Islet precursor cell (in vitro differentiated cells): Measurements from ENCODE around the gene UNG.
"Not testable (repeated sequence)": the region's sequence is repeated elsewhere in the genome, so short reads cannot be mapped to it uniquely, and the experiment has no call there.

Experiments
- DNase-seq: peaks from one replicate; pipeline ENCODE4 v3.0.0-alpha.2; 2018

Gene UNG

DNA sequence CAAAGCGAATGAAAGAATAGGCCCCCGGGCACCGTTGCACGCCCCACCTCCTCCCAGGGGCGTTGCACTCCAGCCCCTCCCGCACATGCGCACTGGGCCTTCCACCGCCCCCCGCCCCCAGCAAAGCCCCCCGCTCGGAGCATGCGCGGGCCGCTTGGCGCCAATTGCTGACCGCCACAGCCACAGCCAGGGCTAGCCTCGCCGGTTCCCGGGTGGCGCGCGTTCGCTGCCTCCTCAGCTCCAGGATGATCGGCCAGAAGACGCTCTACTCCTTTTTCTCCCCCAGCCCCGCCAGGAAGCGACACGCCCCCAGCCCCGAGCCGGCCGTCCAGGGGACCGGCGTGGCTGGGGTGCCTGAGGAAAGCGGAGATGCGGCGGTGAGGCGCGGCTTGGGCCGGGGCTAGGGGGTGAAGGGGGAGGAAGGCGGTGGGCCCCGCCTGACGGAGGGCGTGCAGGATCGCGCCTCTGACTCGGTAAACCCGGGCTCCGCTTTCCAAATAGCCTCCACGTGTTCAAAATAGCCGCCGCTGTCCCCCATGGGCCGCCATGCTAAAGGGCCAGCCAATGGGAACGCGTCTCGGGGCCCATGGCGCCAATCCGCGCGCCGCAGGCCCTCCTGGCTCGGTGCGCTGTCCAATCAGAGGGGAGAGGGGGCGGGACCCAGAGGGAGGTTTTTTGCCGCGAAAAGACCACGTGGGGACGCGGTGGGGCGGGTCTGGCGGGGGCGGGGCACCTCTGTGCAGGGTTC lies at the start of gene UNG:
Gene UNG, plus strand, starts transcription at position 163 of the 748 bp plus-strand sequence. Its CDS starts 83 bp downstream, at position 246.
- peak; percentile 99 for DNase-seq

DNA sequence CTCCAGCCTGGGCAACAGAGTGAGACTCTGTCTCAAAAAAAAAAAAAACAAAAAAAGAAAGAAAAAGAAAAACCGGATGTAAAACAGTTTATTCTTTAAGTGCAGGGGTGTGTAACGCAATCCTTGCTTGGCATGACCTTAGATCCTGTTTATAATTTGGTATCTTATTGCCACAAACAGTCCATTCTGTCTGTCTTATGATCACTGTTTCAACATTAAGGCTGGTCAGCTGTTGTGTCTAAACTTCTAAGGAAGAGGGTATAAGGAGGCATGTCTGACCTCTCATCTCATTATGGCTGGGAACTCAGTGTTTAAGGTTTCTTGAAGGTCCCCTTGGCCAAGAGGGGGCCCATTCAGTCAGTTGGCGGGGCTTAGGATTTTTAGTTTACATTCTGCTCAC lies 48.7 kb upstream of the UNG start:
- not testable (repeated sequence) for DNase-seq

DNA sequence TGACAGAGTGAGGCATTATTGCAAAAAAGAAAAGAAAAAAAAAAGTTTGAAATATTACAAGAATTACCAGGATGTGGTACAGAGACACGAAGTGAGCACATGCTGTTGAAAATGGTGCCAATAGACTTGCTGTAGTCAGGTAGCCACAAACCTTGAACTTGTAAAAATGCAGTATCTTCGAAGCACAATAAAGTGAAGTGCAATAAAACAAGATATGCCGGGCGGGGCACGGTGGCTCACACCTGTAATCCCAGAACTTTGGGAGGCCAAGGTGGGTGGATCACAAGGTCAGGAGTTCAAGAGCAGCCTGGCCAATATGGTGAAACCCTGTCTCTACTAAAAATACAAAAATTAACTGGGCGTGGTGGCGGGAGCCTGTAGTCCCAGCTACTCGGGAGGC lies 47.6 kb upstream of the UNG start:
- DNase-seq = not testable (repeated sequence)

DNA sequence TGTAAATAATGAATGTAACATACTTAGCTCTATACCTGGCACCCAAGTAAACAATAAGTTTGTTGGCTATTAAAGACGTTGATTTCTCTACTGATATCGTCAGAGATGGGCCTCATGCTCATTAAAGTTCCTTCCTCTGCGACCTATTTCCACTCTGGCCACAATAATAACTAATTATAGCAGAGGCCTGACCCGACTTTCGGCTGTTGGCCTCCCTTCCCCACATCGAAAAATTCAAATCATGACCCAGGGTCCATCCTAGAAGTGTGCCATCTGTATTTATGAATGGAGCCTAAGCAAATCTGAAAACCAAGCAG lies 45.3 kb upstream of the UNG start:
- DNase-seq = no peak

DNA sequence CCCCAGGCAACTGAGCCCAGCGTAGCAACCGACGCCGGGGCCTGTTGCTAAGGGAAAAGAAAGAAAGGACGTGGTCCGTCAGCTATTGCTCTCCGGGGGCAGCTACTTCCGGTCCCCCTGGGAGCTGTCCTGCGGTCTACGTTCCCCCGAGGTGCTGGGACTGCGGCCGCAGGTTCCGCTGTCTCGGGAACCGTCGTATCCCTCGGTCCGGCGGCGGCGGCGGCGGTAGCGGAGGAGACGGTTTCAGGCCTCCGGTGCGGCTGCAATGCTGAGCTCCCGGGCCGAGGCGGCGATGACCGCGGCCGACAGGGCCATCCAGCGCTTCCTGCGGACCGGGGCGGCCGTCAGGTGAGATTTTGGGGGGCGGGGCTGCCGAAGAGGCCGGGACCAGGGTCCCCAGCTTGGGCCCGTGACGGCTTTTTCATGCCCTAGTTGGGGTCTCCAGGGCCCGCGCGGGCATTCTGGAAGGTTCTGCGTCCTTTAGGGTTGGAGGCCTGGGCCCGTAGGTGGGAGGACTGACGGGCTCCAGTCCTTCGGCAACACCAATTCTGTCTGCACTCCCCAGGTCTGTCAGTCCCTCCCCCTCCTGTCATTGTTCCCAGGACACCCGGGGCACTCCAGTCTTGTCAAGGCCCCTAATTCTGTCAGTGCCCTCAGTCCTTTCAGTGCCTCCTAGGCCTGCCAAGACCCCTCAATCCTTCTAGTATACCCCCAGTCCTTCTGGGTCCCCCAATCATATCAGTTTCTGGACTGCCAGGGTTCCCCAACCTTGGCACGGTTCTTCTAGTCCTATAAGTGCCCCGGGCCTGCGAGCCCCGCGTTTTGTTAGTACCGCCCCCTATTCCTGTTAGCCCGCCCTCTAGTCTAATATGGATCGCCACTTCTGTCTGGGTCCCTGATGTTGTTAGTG lies 44.7 kb upstream of the UNG start, which contains the start of gene USP30:
Gene USP30, plus strand, starts transcription at position 163 of the 910 bp plus-strand sequence. Its CDS starts 103 bp downstream, at position 266.
- peak; percentile 95 for DNase-seq

DNA sequence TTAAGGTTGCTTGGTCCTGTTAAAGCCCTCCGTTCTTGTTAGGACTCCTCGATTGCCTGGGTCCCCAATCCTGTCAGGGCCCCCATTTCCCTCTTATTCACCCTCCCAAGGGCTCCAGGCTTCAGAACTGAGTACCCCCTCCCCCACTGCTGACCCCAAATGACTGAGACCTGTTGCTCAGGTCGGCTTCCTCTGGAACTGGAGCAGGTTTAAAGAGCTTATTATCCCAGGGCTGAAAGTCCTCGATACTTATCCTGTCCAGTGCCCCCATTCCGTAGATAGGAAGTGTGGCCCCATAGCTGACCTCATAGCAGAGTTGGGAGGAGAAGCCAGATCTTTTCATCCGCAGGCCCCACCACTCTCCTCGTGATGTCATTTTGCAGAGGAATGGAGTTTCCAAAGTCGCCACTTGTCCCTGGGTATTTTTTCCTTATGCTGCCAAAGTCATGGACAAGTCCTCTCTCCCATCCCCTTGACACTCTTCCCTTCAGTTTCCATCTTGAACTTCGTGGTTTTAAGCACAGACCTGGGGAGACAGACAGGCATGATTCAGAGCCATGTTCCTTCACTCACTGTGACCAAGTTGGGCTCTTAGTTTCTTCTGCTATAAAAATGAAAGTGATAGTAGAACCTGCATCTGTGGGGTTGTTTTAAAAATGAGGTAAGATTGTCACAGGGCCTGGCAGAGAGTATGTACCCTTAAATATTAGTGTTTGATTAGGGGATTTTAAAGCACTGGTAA lies 43.8 kb upstream of the UNG start:
- DNase-seq = no peak

DNA sequence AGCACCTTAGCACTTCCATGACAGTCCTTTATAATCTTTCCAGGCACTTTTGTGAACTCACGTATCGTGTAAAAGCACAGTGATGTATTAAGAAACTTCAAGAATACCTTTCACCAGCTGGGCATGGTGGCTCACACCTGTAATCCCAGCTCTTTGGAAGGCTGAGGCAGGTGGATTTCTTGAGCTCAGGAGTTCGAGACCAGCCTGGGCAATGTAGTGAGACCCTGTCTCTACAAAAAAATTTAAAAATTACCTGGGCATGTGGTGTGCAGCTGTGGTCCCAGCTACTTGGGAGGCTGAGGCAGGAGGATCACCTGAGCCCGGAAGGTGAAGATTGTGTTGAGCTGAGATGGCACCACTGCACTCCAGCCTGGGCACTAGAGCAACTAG lies 43.3 kb upstream of the UNG start:
- not testable (repeated sequence) for DNase-seq

DNA sequence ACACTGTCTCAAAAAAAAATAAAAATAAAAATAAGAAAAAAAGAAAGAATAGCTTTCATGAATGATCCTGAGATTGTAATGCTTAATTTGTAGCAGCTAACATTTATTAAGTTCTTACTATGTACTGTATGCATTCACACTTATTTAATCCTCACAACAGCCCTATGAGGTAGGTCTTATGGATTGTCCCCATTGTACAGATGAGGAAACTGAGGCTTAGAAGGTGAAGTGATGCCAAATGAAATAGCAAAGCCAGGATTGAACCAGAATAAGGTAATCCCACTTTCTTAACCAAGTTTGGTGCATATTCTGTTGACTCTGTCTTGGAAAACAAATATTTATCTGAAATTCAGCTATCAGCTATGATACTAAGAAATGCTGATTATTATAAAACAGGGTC lies 42.9 kb upstream of the UNG start:
- DNase-seq = no peak

DNA sequence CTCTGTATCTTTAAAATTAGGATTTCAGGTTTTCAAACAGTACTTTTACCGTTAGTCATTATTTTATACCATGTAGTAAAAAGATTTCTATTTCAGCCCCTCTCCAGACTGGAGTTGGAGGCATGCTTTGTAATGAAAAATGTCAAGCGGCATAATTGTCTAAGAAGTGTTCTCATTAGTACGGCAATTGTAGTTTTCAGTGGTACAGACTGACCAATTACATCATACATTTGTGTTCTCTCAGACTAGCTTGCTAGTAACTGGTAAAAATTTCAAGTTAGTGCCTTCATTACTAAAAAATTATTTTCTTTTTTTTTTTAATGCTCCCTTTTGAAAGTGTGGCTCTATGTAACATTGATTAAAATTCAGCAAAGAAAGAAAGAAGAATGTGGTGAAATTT lies 40.5 kb upstream of the UNG start:
- no peak for DNase-seq

DNA sequence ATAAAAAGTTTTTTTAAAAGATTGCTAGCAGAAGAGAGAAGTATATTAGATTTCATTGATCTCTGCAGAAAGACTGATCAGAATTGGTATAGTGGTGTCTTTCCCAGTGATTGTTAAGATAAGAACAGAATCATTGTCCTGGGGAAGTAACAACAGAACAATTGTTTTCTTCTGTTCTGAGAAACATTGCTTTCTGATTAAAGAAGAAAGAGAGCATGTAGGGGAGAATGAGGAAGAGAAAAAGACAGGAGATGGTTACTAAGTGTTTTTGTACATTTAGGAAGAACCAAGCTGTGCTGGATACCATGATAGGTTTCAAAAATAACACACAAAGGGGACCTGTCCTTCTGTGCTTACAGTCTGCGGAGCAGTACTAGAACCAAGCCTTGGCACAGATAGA lies 40.0 kb upstream of the UNG start:
- DNase-seq = no peak

DNA sequence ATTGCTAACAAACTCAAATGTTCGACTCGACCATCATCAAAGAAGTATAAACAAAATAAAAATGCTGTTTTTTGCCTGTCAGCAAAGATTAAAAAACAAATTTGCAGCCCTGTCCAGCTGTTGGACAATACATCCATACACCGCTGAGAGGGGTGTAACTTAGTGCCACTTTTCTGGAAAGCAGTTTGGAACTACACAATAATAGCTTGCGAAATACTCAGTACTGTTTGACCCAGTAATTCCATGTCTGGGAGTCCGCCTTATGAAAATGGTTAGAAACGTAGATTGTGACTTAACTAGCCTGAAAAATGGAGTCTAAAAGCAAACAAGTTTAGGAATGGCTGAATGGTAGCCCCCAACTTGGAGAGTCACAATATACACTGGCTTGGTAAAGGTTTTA lies 38.6 kb upstream of the UNG start:
- no peak for DNase-seq

DNA sequence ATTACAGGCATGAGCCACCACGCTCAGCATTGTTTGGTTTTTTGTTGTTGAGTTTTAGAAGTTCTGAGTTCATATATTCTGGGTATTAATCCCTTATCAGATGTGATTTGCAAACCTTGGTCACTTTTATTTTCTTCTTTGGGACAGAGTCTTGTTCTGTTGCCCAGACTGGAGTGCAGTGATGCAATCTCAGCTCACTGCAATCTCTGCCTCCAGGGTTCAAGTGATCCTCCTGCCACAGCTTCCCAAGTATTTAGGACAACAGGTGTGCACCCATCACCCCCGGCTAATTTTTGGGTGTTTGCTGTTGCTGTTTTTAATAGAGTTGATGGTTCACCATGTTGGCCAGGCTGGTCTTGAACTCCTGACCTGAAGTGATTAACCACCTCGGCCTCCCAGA lies 33.3 kb upstream of the UNG start:
- no peak for DNase-seq

DNA sequence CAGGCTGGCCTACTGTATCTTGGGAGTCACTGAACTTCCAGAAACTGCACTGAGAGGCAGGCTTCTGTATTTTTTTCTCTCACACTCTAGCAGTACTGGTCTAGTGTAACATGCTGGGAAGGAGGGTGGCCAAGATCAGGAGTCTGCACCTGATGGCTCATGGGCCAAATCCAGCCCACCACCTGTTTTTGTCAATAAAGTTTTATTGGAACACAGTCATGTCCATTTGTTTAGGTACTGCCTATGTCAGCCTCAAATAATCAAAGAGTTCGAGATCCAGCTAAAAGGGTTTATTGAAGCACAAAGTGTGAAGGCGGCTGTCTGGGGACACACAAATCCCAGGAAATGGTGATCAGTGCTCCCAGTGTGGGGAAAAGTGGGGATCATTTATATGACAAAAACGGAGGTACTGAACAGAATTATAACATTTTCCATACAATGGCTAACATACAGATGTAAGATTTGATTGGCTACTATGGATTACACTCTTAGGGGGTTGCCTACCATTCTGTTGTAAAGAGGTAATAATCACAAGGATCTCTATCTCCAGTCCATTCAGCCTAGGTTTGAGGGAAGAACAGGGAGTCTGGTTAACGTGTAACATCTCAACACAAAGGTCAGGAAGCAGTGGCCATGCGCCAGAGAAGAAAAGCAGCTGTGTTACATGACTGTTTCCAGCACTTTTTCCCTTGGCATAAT lies 32.1 kb upstream of the UNG start:
- no peak for DNase-seq

DNA sequence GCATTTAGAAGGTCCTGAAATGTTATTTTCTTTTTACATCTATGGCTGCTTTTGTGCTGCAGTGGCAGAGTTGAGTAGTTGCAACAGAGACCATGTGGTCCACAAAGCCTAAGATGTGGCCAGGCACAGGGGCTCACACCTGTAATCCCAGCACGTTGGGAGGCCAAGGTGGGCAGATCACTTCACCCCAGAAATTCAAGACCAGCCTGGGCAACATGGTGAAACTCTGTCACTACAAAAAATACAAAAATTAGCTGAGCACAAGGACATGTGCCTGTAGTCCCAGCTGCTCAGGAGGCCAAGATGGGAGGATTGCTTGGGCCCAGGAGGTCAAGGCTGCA lies 31.6 kb upstream of the UNG start:
- no peak for DNase-seq

DNA sequence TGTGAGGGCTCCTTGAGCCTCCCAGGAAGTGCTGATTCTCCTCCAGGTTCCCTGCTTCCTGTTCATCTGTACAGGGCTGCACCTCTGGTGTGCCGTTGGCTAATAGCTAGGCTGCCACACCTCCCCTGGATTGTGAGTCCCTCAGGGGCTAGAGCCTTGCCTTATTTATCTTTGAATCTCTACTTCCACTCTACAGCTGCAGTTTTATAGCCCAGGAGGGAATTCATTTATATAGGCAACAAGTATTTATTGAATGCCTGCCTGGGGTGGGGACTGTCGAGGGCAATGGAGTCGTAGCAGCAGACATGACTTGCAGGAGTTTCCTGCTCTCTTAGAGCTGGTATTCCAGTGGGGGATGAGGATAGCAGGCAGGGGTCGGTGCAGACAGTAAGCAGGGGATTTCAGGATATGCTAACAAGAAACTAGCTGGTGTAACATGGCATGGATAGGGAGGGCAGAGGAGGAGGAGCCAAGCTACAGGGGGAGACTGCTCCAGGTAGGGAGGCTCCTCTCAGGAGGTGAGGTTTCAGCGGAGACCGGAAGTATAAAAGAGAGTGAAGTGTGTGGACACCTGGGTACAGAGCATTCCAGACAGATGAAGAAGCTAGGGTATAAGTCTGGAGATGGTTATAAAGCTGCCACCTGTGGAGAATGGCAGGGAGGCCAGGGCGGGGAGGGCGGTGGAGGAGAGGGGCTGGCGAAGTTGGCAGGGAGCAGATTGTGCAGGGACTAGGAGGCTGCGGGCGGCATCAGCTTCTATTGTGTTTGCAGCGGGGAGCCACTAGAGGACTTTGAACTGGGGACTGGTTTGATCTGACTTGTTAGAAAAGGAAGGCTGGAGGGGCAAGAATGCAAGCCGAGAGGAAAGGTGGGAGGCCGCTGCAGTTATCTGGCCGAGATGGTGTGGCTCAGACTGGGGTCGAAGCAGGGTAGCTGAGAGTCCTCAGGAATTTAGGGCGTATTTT lies 27.8 kb upstream of the UNG start:
- peak; percentile 66 for DNase-seq

DNA sequence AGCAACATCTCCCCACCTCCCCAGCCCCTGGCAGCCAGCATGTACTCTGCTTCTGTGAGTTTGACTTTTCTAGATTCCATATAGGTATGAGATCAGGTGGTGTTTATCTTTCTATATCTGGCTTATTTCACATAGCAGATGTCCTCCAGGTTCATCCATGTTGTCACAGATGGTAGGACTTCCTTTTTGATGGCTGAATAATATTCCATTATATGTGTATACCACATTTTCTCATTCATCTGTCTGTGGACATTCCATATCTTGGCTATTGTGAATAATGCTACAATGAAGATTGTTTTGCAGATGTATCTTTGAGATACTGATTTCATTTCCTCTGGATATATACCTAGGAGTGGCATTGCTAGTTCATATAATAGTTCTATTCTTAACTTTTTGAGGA lies 22.5 kb upstream of the UNG start:
- DNase-seq = no peak

DNA sequence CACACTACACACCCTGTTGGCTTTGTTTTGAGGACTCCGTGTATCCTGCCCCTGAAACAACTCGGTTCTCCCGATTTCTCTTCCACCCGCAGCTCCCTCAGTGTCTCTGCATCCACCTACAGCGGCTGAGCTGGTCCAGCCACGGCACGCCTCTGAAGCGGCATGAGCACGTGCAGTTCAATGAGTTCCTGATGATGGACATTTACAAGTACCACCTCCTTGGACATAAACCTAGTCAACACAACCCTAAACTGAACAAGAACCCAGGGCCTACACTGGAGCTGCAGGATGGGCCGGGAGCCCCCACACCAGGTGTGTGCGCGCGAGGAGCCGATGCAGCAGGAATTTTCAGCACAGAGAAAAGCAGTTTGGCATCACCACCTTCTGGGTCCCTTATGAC lies 14.6 kb upstream of the UNG start:
- DNase-seq = peak; percentile 45

DNA sequence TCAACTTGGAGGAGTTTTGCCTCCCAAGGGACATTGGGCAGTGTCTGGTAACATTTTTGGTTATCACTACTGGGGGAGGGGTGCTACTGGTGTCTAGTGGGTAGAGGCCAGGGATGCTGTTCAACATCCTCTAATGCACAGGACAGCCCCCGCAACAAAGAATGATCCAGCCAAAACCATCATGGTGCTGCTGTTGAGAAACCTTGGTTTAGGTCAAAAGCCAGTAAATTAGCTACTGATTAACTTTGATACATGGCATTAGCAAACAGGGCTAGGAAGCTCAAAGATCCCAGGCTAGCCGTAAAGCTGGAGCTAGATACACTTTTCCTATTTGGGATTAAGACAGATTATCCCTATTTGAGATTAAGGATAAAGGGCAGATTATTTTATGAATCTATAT lies 13.0 kb upstream of the UNG start:
- DNase-seq = peak; percentile 25

DNA sequence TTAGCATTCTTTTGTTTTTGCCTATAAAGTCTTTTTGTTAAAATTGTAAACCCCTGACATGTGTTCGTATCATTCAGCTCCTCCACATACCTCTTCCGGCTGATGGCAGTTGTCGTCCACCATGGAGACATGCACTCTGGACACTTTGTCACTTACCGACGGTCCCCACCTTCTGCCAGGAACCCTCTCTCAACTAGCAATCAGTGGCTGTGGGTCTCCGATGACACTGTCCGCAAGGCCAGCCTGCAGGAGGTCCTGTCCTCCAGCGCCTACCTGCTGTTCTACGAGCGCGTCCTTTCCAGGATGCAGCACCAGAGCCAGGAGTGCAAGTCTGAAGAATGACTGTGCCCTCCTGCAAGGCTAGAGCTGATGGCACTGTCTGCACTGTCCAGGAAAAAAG lies 11.8 kb upstream of the UNG start:
- DNase-seq = peak; percentile 45

DNA sequence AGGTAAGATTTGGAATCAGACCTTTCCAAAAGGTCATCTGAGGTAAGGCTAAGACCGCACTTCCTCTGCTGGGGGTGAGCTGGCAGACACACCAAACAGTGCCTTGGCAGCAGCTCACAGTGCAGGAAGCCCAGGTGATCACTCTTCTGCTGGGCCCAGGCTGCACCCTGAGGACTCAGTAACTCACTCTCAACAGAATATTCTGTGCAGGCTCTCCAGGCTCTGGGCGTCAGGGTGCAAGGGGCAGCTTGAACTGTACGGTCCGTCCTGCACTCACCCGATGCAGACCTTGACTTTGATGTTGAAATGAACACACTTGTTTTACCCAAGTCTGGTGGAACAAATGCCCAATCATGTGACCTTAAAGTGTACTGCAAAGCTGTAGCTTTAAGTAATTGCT lies 10.1 kb upstream of the UNG start:
- peak; percentile 37 for DNase-seq

DNA sequence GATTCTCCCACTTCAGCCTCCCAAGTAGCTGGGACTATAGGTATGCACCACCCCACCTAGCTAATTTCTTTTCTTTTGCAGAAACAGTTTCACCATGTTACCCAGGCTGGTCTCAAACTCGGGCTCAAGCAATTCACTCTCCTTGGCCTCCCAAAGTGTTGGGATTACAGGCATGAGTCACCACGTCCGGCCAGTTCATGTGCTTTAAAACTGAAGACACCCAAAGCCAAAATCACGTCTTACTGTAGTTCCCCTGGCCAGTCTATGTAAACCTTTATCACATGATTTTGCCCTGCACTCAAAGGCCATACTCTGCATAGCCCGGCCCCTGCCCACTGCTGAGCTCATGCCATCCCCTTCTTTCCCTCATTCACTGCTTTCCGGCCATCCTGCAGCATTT lies 8.6 kb upstream of the UNG start:
- DNase-seq = peak; percentile 53

DNA sequence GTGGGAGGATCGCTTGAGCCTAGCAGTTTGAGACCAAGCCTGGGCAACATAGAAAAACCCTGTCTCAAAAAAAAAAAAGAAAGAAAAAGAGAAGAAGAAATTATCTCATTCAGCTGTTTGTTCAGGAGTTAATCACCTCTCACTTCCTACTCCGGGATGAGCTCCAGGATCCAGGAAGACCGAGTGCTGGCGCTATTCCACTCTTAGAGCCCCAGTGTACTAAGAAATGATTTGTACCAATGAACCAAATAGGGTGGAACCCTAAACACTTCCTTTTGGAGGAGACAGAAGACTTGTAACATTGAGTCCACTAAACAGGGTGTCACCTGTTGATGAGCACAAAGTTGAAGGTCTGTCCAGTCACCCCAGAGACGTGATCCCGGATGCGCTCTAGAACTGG lies 7.7 kb upstream of the UNG start:
- DNase-seq = no peak
